ENCODE data around the gene TMEM9B. TPM values are rescaled to one million over a fixed set of nuclear protein-coding genes. Genes with fewer than 3 reads are reported as not detected.

TMEM9B gene
- polyA plus RNA-seq, 3 donors, result 25.5 to 149 (median 141) TPM

DNA sequence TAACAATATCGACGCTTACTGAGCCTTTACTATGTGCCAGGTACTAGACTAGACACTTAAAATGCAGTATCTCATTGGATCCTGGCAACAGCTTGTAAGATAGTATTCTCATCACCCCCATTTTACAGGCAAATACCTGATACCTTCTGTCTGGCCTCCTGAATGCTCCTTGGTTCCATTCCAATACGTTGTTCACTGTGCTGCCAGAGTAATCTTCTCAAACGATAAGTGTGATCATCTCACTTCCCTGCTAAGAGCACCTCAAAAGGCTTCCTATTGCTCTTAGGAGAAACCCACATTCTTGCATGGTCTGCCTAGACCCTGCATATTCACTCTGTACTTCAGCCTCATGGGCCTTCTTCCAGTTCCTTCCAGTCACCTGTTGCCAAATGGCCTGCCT lies 40.8 kb upstream of the TMEM9B start:
- TF ChIP-seq, protein P1, sequence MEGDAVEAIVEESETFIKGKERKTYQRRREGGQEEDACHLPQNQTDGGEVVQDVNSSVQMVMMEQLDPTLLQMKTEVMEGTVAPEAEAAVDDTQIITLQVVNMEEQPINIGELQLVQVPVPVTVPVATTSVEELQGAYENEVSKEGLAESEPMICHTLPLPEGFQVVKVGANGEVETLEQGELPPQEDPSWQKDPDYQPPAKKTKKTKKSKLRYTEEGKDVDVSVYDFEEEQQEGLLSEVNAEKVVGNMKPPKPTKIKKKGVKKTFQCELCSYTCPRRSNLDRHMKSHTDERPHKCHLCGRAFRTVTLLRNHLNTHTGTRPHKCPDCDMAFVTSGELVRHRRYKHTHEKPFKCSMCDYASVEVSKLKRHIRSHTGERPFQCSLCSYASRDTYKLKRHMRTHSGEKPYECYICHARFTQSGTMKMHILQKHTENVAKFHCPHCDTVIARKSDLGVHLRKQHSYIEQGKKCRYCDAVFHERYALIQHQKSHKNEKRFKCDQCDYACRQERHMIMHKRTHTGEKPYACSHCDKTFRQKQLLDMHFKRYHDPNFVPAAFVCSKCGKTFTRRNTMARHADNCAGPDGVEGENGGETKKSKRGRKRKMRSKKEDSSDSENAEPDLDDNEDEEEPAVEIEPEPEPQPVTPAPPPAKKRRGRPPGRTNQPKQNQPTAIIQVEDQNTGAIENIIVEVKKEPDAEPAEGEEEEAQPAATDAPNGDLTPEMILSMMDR (IDR thresholded peaks at IDR 0.05), result no peak
- no peaks in the 10 kb centered on the region for H4K20me1 ChIP-seq (ENCODE audit: insufficient read depth, low read length)
- H3K4me3 Mint-ChIP-seq, result peak overlapping the region; percentile 1 to 87
- no peak overlapping the region for H2AFZ ChIP-seq (ENCODE audit: insufficient read depth, low read depth, low read length, poor library complexity, severe bottlenecking)
- H3K27me3 ChIP-seq (ENCODE audit: control insufficient read depth in 2 of 2, insufficient read depth in 2 of 2, low read length in 2 of 2), result peaks cover 27 to 38% of the 10 kb centered on the region in 2 donors
- intact Hi-C loops (cut with micrococcal nuclease), result loop anchor here in 1 of 2 donors (10.0 kb wide), 1 partner anchor 150 kb away; no protein-coding TSS in a partner anchor
- H3K4me1 ChIP-seq (ENCODE audit: control insufficient read depth in 1 of 2, insufficient read depth in 2 of 2, low read length in 2 of 2), result peaks cover 33 to 37% of the 10 kb centered on the region in 2 donors
- H3K9me3 Mint-ChIP-seq, result peaks cover 1 to 15% (median 6%) of the 10 kb centered on the region in 7 donors
- no peak for DNase-seq
- H3K27me3 Mint-ChIP-seq (ENCODE audit: low read depth in 3 of 3), result peaks cover 26 to 39% (median 33%) of the 10 kb centered on the region in 3 donors
- WGBS (ENCODE audit: insufficient coverage), result 78% methylated on average over 3 of the region's 4 CpGs
- H3K27ac ChIP-seq (ENCODE audit: low read depth in 1 of 2, low read length in 2 of 2), result no peak overlapping the region
- peaks cover 3 to 13% of the 10 kb centered on the region in 2 donors for H3K36me3 Mint-ChIP-seq
- no peaks in the 10 kb centered on the region for H3K79me2 ChIP-seq (ENCODE audit: insufficient read depth, low read length)
- H3K4me1 Mint-ChIP-seq, result peaks cover 25% of the 10 kb centered on the region
- no peak overlapping the region for H3K9ac ChIP-seq (ENCODE audit: insufficient read depth, low read length, poor library complexity, severe bottlenecking)
- no peak overlapping the region for H3K4me2 ChIP-seq (replicated peaks; ENCODE audit: extremely low read depth, low read length, poor library complexity, severe bottlenecking)
- no peaks in the 10 kb centered on the region for H3K9me3 ChIP-seq (replicated peaks in 1 of 2; ENCODE audit: control insufficient read depth in 1 of 2, insufficient read depth in 1 of 2, low read length in 2 of 2)
- peak overlapping the region in 1 of 7 donors; percentile 60 for H3K27ac Mint-ChIP-seq
- H3K36me3 ChIP-seq (replicated peaks in 1 of 2; ENCODE audit: control insufficient read depth in 1 of 2, insufficient read depth in 2 of 2, low read length in 2 of 2), result no peaks in the 10 kb centered on the region
- no peak overlapping the region for H3K4me3 ChIP-seq (replicated peaks in 1 of 3; ENCODE audit: low read depth in 2 of 3, low read length in 3 of 3)

DNA sequence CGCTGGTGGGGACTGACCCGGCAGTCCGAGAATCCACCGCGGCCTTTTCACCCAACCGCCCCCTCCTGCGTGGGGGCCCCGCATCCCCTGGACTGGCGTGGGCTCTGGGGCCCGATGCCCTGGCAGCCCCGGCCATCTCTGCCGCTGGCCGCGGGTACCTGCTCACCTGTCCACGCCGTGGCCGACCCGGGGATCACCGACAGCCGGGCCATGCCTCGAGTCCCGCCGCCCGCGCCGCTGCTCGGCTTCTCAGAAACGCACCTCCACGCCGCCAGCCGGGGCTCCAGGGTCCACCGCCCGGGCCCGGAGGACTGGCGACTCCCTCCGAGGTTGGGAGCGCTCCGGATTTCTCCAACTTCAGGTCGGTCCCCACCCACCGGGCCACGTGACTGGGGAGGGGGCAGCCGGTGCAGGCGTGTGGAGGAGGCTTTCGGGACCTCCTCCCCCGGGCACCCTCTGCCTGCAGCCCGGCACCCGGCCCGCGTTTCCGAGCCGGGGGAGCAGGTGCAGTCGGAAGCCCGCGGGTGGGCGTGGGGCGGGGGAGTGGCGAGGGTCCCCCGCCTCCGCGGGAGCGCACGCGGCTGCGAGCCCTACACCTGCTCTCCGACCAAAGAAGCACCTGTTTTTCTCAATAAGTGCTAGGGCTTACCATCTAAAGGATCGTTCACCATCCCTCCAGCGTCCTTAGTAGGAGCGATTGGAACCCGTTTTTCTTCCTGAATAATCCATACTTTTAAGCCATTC lies 40.1 kb upstream of the TMEM9B start:
- no peak overlapping the region for H3K27ac ChIP-seq (ENCODE audit: low read depth in 1 of 2, low read length in 2 of 2)
- H3K9me3 ChIP-seq (replicated peaks in 1 of 2; ENCODE audit: control insufficient read depth in 1 of 2, insufficient read depth in 1 of 2, low read length in 2 of 2), result no peaks in the 10 kb centered on the region
- Mint-ChIP-seq H3K27ac (peak overlapping the region in 2 of 7 donors; percentile 1 to 60), H3K4me3 (peak overlapping the region; percentile 21 to 87), H3K4me1 (peaks cover 25% of the 10 kb centered on the region), H3K9me3 (peaks cover 0 to 12% (median 6%) of the 10 kb centered on the region in 7 donors), H3K36me3 (peaks cover 3 to 13% of the 10 kb centered on the region in 2 donors), H3K27me3 (ENCODE audit: low read depth in 3 of 3) (peaks cover 26 to 39% (median 31%) of the 10 kb centered on the region in 3 donors)
- peak overlapping the region; percentile 9 to 72 (median 12) for H3K4me3 ChIP-seq (replicated peaks in 1 of 3; ENCODE audit: low read depth in 2 of 3, low read length in 3 of 3)
- peak overlapping the region; percentile 79 for H2AFZ ChIP-seq (ENCODE audit: insufficient read depth, low read depth, low read length, poor library complexity, severe bottlenecking)
- no peaks in the 10 kb centered on the region for H3K36me3 ChIP-seq (replicated peaks in 1 of 2; ENCODE audit: control insufficient read depth in 1 of 2, insufficient read depth in 2 of 2, low read length in 2 of 2)
- intact Hi-C loops (cut with micrococcal nuclease), result loop anchor here in 1 of 2 donors (10.0 kb wide), 1 partner anchor 150 kb away; no protein-coding TSS in a partner anchor
- peak overlapping the region; percentile 57 for H3K9ac ChIP-seq (ENCODE audit: insufficient read depth, low read length, poor library complexity, severe bottlenecking)
- TF ChIP-seq, protein P1 (IDR thresholded peaks at IDR 0.05), result no peak
- no peaks in the 10 kb centered on the region for H4K20me1 ChIP-seq (ENCODE audit: insufficient read depth, low read length)
- H3K4me2 ChIP-seq (replicated peaks; ENCODE audit: extremely low read depth, low read length, poor library complexity, severe bottlenecking), result peak overlapping the region; percentile 76
- no peaks in the 10 kb centered on the region for H3K79me2 ChIP-seq (ENCODE audit: insufficient read depth, low read length)
- 9% methylated on average over 49 of the region's 69 CpGs for WGBS (ENCODE audit: insufficient coverage)
- peak in 1 of 3 donors; percentile 16 for DNase-seq
- peaks cover 33 to 37% of the 10 kb centered on the region in 2 donors for H3K4me1 ChIP-seq (ENCODE audit: control insufficient read depth in 1 of 2, insufficient read depth in 2 of 2, low read length in 2 of 2)
- H3K27me3 ChIP-seq (ENCODE audit: control insufficient read depth in 2 of 2, insufficient read depth in 2 of 2, low read length in 2 of 2), result peaks cover 27 to 38% of the 10 kb centered on the region in 2 donors

Data from CD14-positive monocyte (primary cell).